ENCODE measurements around the gene SMIM26.
"Not testable (repeated sequence)": the region's sequence is repeated elsewhere in the genome, so short reads cannot be mapped to it uniquely, and the experiment has no call there.

Gene SMIM26

DNA sequence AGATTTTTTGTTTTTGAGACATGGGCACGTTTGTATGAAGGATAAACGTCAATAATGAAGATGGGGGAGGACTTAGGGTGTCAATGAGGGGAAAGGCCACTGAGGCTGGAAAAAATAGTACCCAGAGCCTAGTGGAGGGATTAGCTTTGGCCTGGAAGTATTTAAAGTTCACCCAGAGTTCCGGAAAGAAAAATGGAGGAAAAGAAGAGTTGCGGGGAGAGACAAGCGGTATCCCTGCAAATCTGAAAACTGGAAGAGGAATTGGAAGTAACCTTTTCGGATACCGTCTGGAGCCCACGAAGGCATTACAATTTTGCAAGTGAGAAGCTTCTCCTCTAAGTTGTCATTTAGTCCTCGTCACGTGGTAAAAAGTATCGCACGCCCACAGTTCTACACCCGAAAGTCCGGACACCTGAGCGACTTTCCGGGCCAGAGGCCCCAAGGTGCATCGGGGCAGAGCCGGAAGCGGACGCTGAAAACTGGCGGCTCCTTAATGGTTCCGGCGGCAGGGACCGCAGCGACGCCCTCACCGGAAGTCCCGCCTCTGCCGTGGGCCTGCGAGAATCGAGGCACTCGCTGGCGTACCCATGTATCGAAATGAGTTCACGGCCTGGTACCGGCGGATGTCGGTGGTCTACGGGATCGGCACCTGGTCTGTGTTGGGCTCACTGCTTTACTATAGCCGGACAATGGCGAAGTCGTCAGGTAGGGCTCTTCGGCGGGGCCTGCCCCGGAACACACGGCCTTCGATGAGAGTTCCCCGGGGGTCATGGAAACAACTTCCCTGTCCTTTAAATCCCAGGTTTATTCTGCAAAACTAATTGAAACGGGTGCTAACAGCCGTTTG lies at the start of gene SMIM26:
Gene SMIM26, plus strand, starts transcription at position 541 of the 847 bp plus-strand sequence. Its CDS starts 47 bp downstream, at position 588.
- in situ Hi-C loops (cut with MboI; ENCODE audit: low sequenced_read_pairs): no loop called here

- in situ Hi-C loops (cut with MboI; ENCODE audit: low sequenced_read_pairs): not testable (repeated sequence)
Measured at GRCh38 chr20:18522066-18522465, 45.2 kb upstream of the SMIM26 start.

- in situ Hi-C loops (cut with MboI; ENCODE audit: low sequenced_read_pairs): no loop called here
Measured at GRCh38 chr20:18523066-18523465, 44.2 kb upstream of the SMIM26 start.

DNA sequence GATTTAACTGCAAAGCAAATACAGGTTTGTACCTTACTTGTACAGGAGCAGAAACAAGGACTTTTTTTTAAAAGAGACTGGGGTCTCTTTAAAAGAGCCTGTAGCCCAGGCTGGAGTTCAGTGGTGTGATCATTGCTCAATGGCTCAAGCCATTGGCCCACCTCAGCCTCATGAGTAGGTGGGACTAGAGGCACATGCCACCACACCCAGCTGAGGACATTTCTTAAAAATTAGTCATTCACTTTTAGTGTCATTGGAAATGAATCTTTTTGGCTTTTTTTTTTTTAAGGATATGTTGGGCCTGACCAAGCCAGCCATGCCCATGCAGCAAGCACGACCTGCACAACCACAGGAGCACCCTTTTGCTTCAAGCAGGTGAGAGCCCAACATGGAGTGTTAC lies 42.6 kb upstream of the SMIM26 start:
- in situ Hi-C loops (cut with MboI; ENCODE audit: low sequenced_read_pairs): no loop called here

GRCh38 chr20:18526761-18527160 lies 40.5 kb upstream of the SMIM26 start:
- in situ Hi-C loops (cut with MboI; ENCODE audit: low sequenced_read_pairs): not testable (repeated sequence)

GRCh38 chr20:18527339-18527738 lies 39.9 kb upstream of the SMIM26 start:
- in situ Hi-C loops (cut with MboI; ENCODE audit: low sequenced_read_pairs): no loop called here

GRCh38 chr20:18527836-18528235 lies 39.4 kb upstream of the SMIM26 start:
- in situ Hi-C loops (cut with MboI; ENCODE audit: low sequenced_read_pairs): no loop called here

DNA sequence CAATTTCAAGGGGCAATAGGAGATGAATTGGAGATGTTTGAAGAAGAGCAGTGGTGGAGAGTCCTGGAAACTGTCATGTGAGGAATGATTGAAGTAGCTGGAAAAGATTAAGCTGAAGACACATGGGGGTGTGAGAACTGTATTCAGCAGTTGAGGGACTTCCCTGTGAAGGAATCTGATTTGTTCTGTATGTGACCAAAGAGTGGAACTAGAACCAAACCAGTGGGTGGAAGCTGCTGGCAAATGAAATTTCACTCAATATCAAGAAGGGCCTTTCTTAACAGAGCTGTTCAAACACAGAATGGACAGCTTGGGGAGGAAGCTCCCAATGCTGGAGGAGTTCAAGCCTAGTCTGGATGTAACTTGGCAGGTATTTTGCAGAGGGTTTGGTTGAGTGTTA lies 38.2 kb upstream of the SMIM26 start:
- in situ Hi-C loops (cut with MboI; ENCODE audit: low sequenced_read_pairs): no loop called here

DNA sequence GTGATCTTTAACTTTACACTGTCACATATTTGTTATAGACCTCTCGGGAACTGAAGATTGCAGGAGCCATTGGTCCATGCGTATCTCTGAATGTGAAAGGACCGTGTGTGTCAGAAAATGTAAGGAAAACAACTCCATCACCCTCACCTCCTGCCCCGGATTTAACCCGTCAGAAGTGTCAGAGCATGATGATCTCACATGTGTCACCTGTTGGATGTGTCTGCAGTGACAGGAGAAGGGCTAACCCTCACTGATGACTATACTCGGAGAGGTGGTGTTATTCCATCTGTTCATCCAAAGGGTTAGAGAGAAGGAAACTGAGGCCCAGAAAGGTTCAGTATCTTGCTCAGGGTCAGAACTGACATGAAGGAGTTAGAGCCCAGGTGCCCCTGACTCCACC lies 34.6 kb upstream of the SMIM26 start:
- in situ Hi-C loops (cut with MboI; ENCODE audit: low sequenced_read_pairs): no loop called here

GRCh38 chr20:18533491-18533890 lies 33.7 kb upstream of the SMIM26 start:
- in situ Hi-C loops (cut with MboI; ENCODE audit: low sequenced_read_pairs): no loop called here

DNA sequence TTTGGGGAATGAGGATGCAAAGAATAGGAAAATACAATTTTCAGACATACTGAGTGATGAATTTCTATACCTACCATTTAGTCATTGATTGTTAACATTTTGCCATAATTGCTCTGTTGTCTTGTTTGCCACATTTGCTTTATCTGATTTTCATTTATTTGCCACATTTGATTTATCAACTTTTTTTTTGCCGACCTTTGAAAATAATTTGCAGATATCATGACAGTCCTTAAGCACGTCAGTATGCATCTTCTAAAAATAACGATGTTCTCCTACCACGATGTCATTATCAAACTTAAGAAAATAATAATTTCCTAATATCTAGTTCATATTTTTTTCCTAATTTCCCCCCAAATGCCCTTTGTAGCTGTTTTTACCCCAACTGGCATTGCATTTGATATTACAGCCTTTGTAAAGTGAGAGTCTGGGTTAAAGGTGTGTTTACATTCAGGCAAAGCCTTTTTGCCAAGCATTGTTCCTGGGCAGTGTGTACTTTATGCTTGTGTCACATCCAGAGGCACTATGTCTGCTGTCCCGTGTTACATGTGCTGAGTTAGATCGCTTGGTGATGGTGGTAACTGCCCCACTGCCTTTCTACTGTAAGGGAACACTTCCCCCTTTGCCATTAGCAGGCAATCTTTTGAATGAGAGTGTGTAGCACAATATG lies 33.1 kb upstream of the SMIM26 start:
- in situ Hi-C loops (cut with MboI; ENCODE audit: low sequenced_read_pairs): no loop called here

- in situ Hi-C loops (cut with MboI; ENCODE audit: low sequenced_read_pairs): no loop called here
Measured at GRCh38 chr20:18537651-18538050, 29.6 kb upstream of the SMIM26 start.

GRCh38 chr20:18541741-18542140 lies 25.5 kb upstream of the SMIM26 start:
- in situ Hi-C loops (cut with MboI; ENCODE audit: low sequenced_read_pairs): no loop called here

DNA sequence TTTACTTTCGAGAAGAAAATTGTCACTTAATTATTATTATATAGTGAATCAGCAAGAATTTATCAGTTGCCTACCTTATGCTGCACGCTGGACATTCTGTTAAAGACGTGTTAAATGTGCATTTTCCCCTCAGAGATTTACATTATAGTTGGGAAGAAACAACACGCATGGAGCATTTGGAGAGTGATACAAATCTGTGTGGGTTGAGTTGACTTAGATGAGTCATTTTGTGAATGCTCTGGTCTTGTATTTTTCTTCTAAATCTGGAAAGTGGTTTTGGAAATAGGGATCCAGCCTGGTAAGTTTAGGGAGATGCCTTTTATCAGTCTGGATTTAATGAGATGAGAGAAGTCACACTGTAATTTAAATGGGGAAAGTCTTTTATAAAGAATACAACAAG lies 24.0 kb upstream of the SMIM26 start:
- in situ Hi-C loops (cut with MboI; ENCODE audit: low sequenced_read_pairs): no loop called here

DNA sequence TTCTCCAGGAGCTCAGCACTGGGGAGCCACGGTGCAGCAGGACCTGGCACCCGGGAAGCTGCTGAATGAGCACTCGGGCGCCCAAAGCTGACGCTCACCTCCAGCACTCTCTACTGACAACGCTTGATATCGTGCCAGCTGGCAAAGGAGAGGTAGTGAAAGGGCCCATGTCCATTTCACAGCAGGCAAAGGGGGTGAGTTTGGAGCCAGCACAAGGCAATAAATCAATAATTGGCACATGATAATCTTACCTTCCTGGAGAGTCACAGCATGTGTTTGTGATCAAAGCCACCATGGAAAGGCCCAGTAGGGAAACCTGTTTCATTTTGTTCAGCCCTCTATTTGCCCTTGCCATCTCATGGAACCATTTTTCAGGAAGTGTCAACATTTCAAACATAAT lies 23.3 kb upstream of the SMIM26 start:
- in situ Hi-C loops (cut with MboI; ENCODE audit: low sequenced_read_pairs): no loop called here

- in situ Hi-C loops (cut with MboI; ENCODE audit: low sequenced_read_pairs): no loop called here
Measured at GRCh38 chr20:18545566-18545965, 21.7 kb upstream of the SMIM26 start.

DNA sequence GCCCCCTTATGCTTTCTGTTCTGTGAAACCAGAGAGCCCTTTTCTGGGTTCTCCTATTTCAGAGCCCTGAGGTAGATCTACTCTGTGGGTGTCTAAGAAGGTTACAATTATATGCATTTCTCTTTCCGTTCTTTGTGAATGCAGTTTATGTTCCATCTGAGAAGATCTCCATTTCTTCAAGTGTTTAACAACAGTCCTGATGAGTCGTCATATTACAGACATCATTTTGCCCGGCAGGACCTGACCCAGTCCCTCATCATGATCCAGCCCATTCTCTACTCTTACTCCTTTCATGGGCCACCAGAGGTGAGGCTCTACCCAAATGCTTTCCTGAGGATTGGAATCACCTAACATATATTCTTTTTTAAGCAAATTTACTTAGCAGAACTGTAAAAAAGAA lies 18.8 kb upstream of the SMIM26 start:
- in situ Hi-C loops (cut with MboI; ENCODE audit: low sequenced_read_pairs): no loop called here

- in situ Hi-C loops (cut with MboI; ENCODE audit: low sequenced_read_pairs): no loop called here
Measured at GRCh38 chr20:18553746-18554145, 13.5 kb upstream of the SMIM26 start.

GRCh38 chr20:18567739-18568091 lies 483 bp downstream of the SMIM26 start:
- in situ Hi-C loops (cut with MboI; ENCODE audit: low sequenced_read_pairs): no loop called here

DNA sequence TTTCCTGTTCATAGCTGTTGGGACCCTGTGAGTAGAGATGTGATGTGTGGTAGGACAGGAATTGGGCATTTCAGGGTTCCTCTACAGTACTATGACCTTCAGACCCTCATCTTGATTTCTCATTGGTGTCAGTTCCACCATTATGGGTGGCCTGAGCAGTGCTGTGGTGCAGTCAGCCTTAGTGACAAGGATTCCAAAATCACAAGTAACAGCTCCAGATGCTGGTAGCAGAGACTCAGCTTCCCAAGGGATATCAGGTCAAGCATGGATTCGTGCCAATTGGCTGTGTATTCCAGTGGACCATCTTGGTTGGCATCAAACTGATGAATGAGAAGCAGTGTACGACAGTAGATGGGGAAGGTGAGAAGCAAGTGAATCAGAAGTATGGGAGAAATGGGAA lies 3.8 kb downstream of the SMIM26 start:
- in situ Hi-C loops (cut with MboI; ENCODE audit: low sequenced_read_pairs): no loop called here

GRCh38 chr20:18571578-18571977 lies 4.3 kb downstream of the SMIM26 start:
- in situ Hi-C loops (cut with MboI; ENCODE audit: low sequenced_read_pairs): no loop called here

GRCh38 chr20:18577942-18578341 lies 10.7 kb downstream of the SMIM26 start:
- in situ Hi-C loops (cut with MboI; ENCODE audit: low sequenced_read_pairs): no loop called here
